Stimulated activated effector memory CD8-positive, alpha-beta T cell treated with anti-CD3 and anti-CD28 coated beads, Interleukin-12 subunit alpha, Interleukin-12 subunit beta, amount 100 ng/mL, for 72 hours (primary cell): ENCODE results near the gene GRIK5.

Source experiments
- ATAC-seq: fragments of 150-1000 bp; cut with Tn5 transposase; 2 replicates; pipeline ENCODE4 v1.10.0; 2021
- DNase-seq, 2 donors: peaks; one replicate each; pipeline ENCODE4 v3.0.0; 2021 to 2022; ENCODE audit warnings: low spot score in 2 of 2
- H3K27ac Mint-ChIP-seq: one replicate; pipeline ENCODE4 v1.8.0; 2022; ENCODE audit warnings: mild to moderate bottlenecking, mixed read lengths
- H3K36me3 Mint-ChIP-seq: one replicate; pipeline ENCODE4 v1.8.0; 2022; ENCODE audit warnings: mild to moderate bottlenecking, mixed read lengths
- H3K4me1 Mint-ChIP-seq: one replicate; pipeline ENCODE4 v1.8.0; 2022; ENCODE audit warnings: mixed read lengths
- H3K4me3 Mint-ChIP-seq: one replicate; pipeline ENCODE4 v1.8.0; 2022; ENCODE audit warnings: mild to moderate bottlenecking, mixed read lengths
- H3K9me3 Mint-ChIP-seq: one replicate; pipeline ENCODE4 v1.8.0; 2022; ENCODE audit warnings: mixed read lengths

The GRIK5 gene

DNA sequence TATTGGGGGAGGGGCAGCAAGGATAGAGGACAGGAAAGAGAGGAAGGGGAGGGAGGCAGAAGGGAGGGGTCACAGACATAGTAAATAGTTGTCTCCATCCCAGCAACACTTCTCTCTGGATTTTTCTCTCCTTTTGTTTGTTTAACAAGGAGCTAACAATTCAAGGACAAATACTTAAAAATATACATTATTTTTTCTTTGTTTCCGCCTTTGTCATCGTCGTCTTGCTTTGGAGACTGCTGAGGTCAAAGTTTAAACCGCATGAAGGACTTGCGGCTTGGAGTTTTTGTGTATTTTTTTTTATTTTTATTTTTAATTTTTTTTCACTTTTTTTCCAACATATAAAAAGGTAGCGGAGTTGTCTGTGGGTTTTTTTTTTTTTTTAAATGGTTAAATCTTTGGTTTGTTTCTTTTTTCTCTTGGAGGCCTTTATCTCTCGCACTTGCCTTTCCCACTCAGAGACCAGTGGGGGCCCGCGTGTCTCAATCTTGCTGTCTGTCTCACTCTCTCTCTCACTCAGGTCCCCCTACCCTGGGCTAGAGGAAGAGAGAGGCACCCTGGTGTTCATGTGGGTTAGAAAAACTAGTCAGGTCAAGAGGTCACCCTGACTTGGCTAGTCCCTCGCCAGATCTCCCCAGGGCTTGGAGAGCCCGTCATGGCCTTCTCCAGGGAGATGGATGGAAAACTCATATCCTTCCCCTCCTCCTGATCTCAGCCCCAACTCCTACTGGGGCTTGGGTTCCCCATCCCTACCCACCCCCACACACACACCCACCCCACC lies 17.0 kb upstream of the GRIK5 start:
- DNase-seq (no peak), ATAC-seq (no peak)
- peaks cover 75% of the 10 kb centered on the region for H3K36me3 Mint-ChIP-seq
- H3K4me1 Mint-ChIP-seq: peaks cover 40% of the 10 kb centered on the region
- no peaks in the 10 kb centered on the region for H3K9me3 Mint-ChIP-seq
- no peak overlapping the region for H3K4me3 Mint-ChIP-seq
- peak overlapping the region; percentile 86 for H3K27ac Mint-ChIP-seq

DNA sequence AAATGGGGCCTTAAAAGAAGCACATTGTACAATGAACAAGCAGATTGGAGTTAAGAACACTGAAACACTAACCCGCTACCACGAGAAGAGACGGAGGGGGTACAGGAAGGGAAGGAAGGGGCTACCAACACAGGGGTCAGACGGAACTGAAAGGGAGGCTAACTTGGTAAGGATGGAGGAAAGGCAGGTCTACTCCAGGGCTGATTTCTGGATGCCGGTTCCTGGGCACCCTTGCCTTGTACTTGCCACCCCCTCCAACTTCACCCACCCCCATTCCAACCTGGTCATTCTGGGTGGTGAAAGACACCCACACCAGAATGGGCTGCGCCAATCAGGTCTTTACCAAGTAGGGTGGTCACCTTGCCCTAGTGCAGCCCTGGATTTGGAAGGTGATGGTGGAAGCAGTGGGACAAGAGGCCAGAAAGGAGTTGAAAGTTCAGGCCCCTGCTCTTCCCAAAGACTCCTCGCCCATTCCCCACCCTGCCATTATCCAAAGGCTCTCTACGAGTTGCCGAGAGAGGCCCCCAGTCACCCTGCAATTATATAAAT lies 16.3 kb upstream of the GRIK5 start:
- peak overlapping the region; percentile 3 for H3K27ac Mint-ChIP-seq
- peaks cover 43% of the 10 kb centered on the region for H3K4me1 Mint-ChIP-seq
- H3K4me3 Mint-ChIP-seq: no peak overlapping the region

DNA sequence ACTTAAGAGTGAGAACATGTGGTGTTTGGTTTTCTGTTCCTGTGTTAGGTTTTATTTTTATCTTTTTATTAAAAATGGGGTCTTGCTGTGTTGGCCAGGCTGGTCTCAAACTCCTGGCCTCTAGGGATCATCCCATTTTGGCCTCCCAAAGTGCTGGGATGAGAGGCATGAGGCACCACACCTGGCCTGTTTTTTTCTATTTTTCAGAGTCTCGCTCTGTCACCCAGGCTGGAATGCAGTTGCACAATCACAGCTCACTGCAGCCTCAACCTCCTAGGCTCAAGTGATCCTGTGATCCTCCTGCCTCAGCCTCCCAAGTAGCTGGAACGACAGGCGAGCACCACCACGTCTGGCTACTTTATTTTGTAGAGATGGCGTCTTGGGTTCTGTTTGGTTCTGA lies 13.5 kb upstream of the GRIK5 start:
- ATAC-seq (no peak), DNase-seq (no peak)
- Mint-ChIP-seq H3K9me3 (no peaks in the 10 kb centered on the region), H3K27ac (no peak overlapping the region), H3K36me3 (peaks cover 76% of the 10 kb centered on the region), H3K4me3 (no peak overlapping the region), H3K4me1 (peaks cover 27% of the 10 kb centered on the region)

More for the DNA sequence above, 16.3 kb upstream of the GRIK5 start:
- DNase-seq (no peak), ATAC-seq (no peak)
- Mint-ChIP-seq H3K36me3 (peaks cover 75% of the 10 kb centered on the region), H3K9me3 (no peaks in the 10 kb centered on the region)

GRCh38 chr19:42081584-42082203 lies 11.7 kb upstream of the GRIK5 start:
- ATAC-seq (no peak), DNase-seq (no peak)
- Mint-ChIP-seq H3K27ac (peak overlapping the region; percentile 68), H3K36me3 (peaks cover 80% of the 10 kb centered on the region), H3K4me3 (no peak overlapping the region), H3K9me3 (no peaks in the 10 kb centered on the region), H3K4me1 (peaks cover 36% of the 10 kb centered on the region)

- Mint-ChIP-seq H3K36me3 (peaks cover 84% of the 10 kb centered on the region), H3K9me3 (no peaks in the 10 kb centered on the region), H3K27ac (peak overlapping the region; percentile 68), H3K4me1 (peaks cover 45% of the 10 kb centered on the region), H3K4me3 (no peak overlapping the region)
- DNase-seq: no peak
- no peak for ATAC-seq
These were observed 10.9 kb upstream of the GRIK5 start for GRCh38 chr19:42080764-42081375.

DNA sequence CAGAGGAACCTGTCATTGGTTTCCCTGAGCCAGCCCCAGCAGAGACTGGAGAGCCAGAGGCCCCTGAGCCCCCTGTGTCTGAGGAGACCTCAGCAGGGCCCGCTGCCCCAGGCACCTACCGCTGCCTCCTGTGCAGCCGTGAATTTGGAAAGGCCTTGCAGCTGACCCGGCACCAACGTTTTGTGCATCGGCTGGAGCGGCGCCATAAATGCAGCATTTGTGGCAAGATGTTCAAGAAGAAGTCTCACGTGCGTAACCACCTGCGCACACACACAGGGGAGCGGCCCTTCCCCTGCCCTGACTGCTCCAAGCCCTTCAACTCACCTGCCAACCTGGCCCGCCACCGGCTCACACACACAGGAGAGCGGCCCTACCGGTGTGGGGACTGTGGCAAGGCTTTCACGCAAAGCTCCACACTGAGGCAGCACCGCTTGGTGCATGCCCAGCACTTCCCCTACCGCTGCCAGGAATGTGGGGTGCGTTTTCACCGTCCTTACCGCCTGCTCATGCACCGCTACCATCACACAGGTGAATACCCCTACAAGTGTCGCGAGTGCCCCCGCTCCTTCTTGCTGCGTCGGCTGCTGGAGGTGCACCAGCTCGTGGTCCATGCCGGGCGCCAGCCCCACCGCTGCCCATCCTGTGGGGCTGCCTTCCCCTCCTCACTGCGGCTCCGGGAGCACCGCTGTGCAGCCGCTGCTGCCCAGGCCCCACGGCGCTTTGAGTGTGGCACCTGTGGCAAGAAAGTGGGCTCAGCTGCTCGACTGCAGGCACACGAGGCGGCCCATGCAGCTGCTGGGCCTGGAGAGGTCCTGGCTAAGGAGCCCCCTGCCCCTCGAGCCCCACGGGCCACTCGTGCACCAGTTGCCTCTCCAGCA lies 10.1 kb upstream of the GRIK5 start:
- no peak for DNase-seq
- Mint-ChIP-seq H3K9me3 (no peaks in the 10 kb centered on the region), H3K4me1 (peaks cover 52% of the 10 kb centered on the region), H3K36me3 (peaks cover 84% of the 10 kb centered on the region), H3K27ac (peak overlapping the region; percentile 72), H3K4me3 (no peak overlapping the region)
- ATAC-seq: no peak

DNA sequence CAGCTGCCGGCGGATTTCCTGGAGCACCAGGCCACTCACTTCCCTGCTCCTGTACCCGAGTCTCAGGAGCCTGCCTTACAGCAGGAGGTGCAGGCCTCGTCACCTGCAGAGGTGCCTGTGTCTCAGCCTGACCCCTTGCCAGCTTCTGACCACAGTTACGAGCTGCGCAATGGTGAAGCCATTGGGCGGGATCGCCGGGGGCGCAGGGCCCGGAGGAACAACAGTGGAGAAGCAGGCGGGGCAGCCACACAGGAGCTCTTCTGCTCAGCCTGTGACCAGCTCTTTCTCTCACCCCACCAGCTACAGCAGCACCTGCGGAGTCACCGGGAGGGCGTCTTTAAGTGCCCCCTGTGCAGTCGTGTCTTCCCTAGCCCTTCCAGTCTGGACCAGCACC lies 9.3 kb upstream of the GRIK5 start:
- H3K4me1 Mint-ChIP-seq: peaks cover 54% of the 10 kb centered on the region
- peaks cover 80% of the 10 kb centered on the region for H3K36me3 Mint-ChIP-seq
- ATAC-seq (no peak), DNase-seq (no peak)
- H3K4me3 Mint-ChIP-seq: no peak overlapping the region
- H3K9me3 Mint-ChIP-seq: no peaks in the 10 kb centered on the region
- peak overlapping the region; percentile 72 for H3K27ac Mint-ChIP-seq

DNA sequence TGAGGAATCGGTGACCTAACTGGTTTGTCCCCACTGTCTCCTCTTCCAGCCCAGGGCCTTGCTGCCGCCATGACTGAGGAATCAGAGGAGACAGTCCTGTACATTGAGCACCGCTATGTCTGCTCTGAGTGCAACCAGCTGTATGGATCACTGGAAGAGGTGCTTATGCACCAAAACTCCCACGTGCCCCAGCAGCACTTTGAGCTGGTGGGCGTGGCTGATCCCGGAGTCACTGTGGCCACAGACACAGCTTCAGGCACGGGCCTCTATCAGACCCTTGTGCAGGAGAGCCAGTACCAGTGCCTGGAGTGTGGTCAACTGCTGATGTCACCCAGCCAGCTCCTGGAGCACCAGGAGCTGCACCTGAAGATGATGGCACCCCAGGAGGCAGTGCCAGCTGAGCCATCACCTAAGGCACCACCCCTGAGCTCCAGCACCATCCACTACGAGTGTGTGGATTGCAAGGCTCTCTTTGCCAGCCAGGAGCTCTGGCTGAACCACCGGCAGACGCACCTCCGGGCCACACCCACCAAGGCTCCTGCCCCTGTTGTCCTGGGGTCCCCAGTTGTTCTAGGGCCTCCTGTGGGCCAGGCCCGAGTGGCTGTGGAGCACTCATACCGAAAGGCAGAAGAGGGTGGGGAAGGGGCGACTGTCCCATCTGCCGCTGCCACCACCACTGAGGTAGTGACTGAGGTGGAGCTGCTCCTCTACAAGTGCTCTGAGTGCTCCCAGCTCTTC lies 8.7 kb upstream of the GRIK5 start:
- no peaks in the 10 kb centered on the region for H3K9me3 Mint-ChIP-seq
- H3K4me1 Mint-ChIP-seq: peaks cover 54% of the 10 kb centered on the region
- peak overlapping the region; percentile 100 for H3K27ac Mint-ChIP-seq
- peaks cover 75% of the 10 kb centered on the region for H3K36me3 Mint-ChIP-seq
- DNase-seq (no peak), ATAC-seq (no peak)
- H3K4me3 Mint-ChIP-seq: peak overlapping the region; percentile 100

DNA sequence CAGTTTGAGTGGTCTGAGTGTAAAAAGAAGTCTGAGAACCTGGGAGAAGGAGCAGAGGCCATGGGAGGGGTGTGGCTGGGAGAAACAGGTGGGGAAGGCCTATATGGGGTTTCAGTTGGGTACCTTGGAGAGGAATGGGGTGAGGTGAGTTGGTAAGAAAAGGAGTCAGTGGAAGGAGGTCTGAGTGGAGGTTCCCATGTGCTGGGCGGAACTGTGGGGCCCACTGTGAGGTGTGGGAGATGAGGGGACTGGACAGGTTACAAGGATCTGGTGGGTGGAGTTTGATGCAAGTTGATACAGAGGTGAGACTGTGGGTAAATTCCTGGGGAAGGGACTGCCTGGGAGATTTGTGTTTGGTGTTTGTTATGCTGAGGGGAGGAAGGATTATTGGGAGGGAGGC lies 8.1 kb upstream of the GRIK5 start:
- Mint-ChIP-seq H3K4me3 (peak overlapping the region; percentile 100), H3K36me3 (peaks cover 71% of the 10 kb centered on the region), H3K9me3 (no peaks in the 10 kb centered on the region), H3K27ac (peak overlapping the region; percentile 100), H3K4me1 (peaks cover 54% of the 10 kb centered on the region)
- DNase-seq (no peak), ATAC-seq (no peak)

- DNase-seq (no peak), ATAC-seq (no peak)
- H3K9me3 Mint-ChIP-seq: no peaks in the 10 kb centered on the region
- peak overlapping the region; percentile 100 for H3K4me3 Mint-ChIP-seq
- H3K36me3 Mint-ChIP-seq: peaks cover 59% of the 10 kb centered on the region
- H3K27ac Mint-ChIP-seq: peak overlapping the region; percentile 100
- H3K4me1 Mint-ChIP-seq: peaks cover 49% of the 10 kb centered on the region
These were observed 6.5 kb upstream of the GRIK5 start for GRCh38 chr19:42076380-42076944.

- H3K36me3 Mint-ChIP-seq: peaks cover 52% of the 10 kb centered on the region
- H3K4me3 Mint-ChIP-seq: peak within 1 kb of the TSS; percentile 100
- H3K4me1 Mint-ChIP-seq: peaks cover 45% of the 10 kb centered on the region
- DNase-seq (peak; percentile 90 to 97), ATAC-seq (peak; percentile 98)
- H3K27ac Mint-ChIP-seq: peak within 1 kb of the TSS; percentile 100
- no peaks in the 10 kb centered on the region for H3K9me3 Mint-ChIP-seq
These were observed 5.8 kb upstream of the GRIK5 start, which contains the start of gene ZNF574 for GRCh38 chr19:42075616-42076379. TSS of gene ZNF574 (plus strand) at chr19:42076166. CDS start at chr19:42078607, 2,441 bp downstream.

GRCh38 chr19:42075364-42075615 lies 5.3 kb upstream of the GRIK5 start:
- Mint-ChIP-seq H3K27ac (peak overlapping the region; percentile 100), H3K4me3 (peak overlapping the region; percentile 100), H3K9me3 (no peaks in the 10 kb centered on the region), H3K4me1 (peaks cover 45% of the 10 kb centered on the region), H3K36me3 (peaks cover 49% of the 10 kb centered on the region)
- ATAC-seq (peak; percentile 0), DNase-seq (no peak)

- H3K9me3 Mint-ChIP-seq: no peaks in the 10 kb centered on the region
- peaks cover 43% of the 10 kb centered on the region for H3K36me3 Mint-ChIP-seq
- peak overlapping the region; percentile 100 for H3K27ac Mint-ChIP-seq
- peak overlapping the region; percentile 100 for H3K4me3 Mint-ChIP-seq
- H3K4me1 Mint-ChIP-seq: peaks cover 45% of the 10 kb centered on the region
- peak; percentile 14 to 69 for DNase-seq
- no peak for ATAC-seq
These were observed 4.7 kb upstream of the GRIK5 start for GRCh38 chr19:42074513-42075363.
